Measurements from ENCODE around the gene NEK7. TPM values are rescaled to one million over a fixed set of nuclear protein-coding genes. Genes with fewer than 3 reads are reported as not detected.

NEK7 gene
- total and polyA plus RNA-seq, 2 of the 8 experiments (the other 6 are each of a cell fraction or from before 2014, with no cell fraction given): 5.1 to 10.0 TPM

GRCh38 chr1:198241553-198241952 is 84.8 kb downstream of the NEK7 start:
- H3K23ac ChIP-seq (ENCODE audit: insufficient read length): no peak overlapping the region
- no peak overlapping the region for H3K56ac ChIP-seq (replicated peaks; ENCODE audit: insufficient read length, low read depth, low read length)
- no peak overlapping the region for H3K18ac ChIP-seq (ENCODE audit: extremely low read depth, low read length)
- no peak overlapping the region for H2AFZ ChIP-seq (ENCODE audit: low read length)
- H3K23me2 ChIP-seq (ENCODE audit: low read depth, low read length): no peaks in the 10 kb centered on the region
- no peak overlapping the region for H2BK20ac ChIP-seq (ENCODE audit: low read length)
- ChIA-PET POLR2A (ENCODE audit: partially characterized antibody) (no interaction called here), CTCF (ENCODE audit: partially characterized antibody) (no interaction called here)
- no peak overlapping the region for H3K4me2 ChIP-seq (ENCODE audit: insufficient read depth in 1 of 2, low read depth in 2 of 2, low read length in 2 of 2)
- no peak overlapping the region for H3K4ac ChIP-seq (replicated peaks; ENCODE audit: insufficient read length, low read depth, low read length)
- H3K4me3 ChIP-seq (ENCODE audit: extremely low read depth in 1 of 4, insufficient read depth in 2 of 4, low read depth in 3 of 4, low read length in 4 of 4): no peak overlapping the region
- no peak overlapping the region for H2BK15ac ChIP-seq (ENCODE audit: low read length)
- peaks cover 0 to 5% (median 0%) of the 10 kb centered on the region in 4 experiments; a peak in 1 of 7 replicates for H3K4me1 ChIP-seq (replicated peaks in 1 of 4; ENCODE audit: control insufficient read depth in 3 of 4, insufficient read depth in 4 of 4, low read length in 3 of 4)
- H3K79me2 ChIP-seq (ENCODE audit: control insufficient read depth in 1 of 2, insufficient read depth in 2 of 2, low read length in 2 of 2): no peaks in the 10 kb centered on the region
- no peak overlapping the region for H2BK12ac ChIP-seq (ENCODE audit: low read depth, low read length)
- no peak overlapping the region for H3K14ac ChIP-seq (ENCODE audit: insufficient read length)
- no peak overlapping the region for H2AK5ac ChIP-seq (ENCODE audit: low read depth, low read length)
- no peak overlapping the region for H2BK120ac ChIP-seq (replicated peaks; ENCODE audit: low read depth, low read length)
- H3K27me3 ChIP-seq (replicated peaks in 1 of 4; ENCODE audit: control insufficient read depth in 3 of 4, extremely low read depth in 1 of 4, insufficient read depth in 3 of 4, low read length in 3 of 4): no peaks in the 10 kb centered on the region
- no peak overlapping the region for H4K8ac ChIP-seq (ENCODE audit: extremely low read depth, insufficient read depth, low read length)
- DNase-seq (ENCODE audit: low read depth in 1 of 2, low spot score in 2 of 2): no peak
- TF ChIP-seq KDM1A (IDR thresholded peaks at IDR 0.05; ENCODE audit: borderline replicate concordance, low read length) (no peak), POLR2AphosphoS5 (IDR thresholded peaks at IDR 0.05; ENCODE audit: low read depth, low read length) (no peak), BACH1 (IDR thresholded peaks at IDR 0.05; ENCODE audit: low read length) (no peak), SIRT6 (IDR thresholded peaks at IDR 0.05; ENCODE audit: low read length) (no peak), RBBP5 (IDR thresholded peaks at IDR 0.05; ENCODE audit: borderline replicate concordance, low read depth, low read length) (no peak), SUZ12 (IDR thresholded peaks at IDR 0.05; ENCODE audit: low read length) (no peak), JUND (IDR thresholded peaks at IDR 0.05; ENCODE audit: low read length) (no peak), EP300 (IDR thresholded peaks at IDR 0.05; ENCODE audit: borderline replicate concordance in 1 of 2, low read depth in 2 of 2, low read length in 2 of 2) (no peak), GTF2F1 (IDR thresholded peaks at IDR 0.05; ENCODE audit: borderline replicate concordance, low read depth, low read length) (no peak)
- peaks cover 0 to 2% of the 10 kb centered on the region in 2 experiments for H4K20me1 ChIP-seq (replicated peaks in 1 of 2; ENCODE audit: control insufficient read depth in 1 of 2, insufficient read depth in 2 of 2, low read length in 2 of 2)
- no peaks in the 10 kb centered on the region for H3K79me1 ChIP-seq (ENCODE audit: low read depth, low read length)
- no peak overlapping the region for H2BK5ac ChIP-seq (ENCODE audit: low read depth, low read length)
- H4K5ac ChIP-seq (ENCODE audit: insufficient read length, low read depth, low read length): no peak overlapping the region
- H3K9ac ChIP-seq (replicated peaks in 1 of 4; ENCODE audit: extremely low read depth in 1 of 4, low read depth in 3 of 4, low read length in 3 of 4): no peak overlapping the region
- WGBS, 2 experiments (ENCODE audit: extremely low coverage in 1 of 2, insufficient coverage in 1 of 2, insufficient read length in 1 of 2, insufficient replicate concordance in 2 of 2, low coverage in 1 of 2, low lambda C conversion rate in 2 of 2, missing lambda C conversion rate in 1 of 2): 75% methylated on average over 2 of the region's 2 CpGs; no CpG with 5 or more reads in 1 of the 2 experiments
- no peak overlapping the region for H4K91ac ChIP-seq (replicated peaks; ENCODE audit: insufficient read length, low read length)
- no peak for FAIRE-seq
- no peak overlapping the region for H3K27ac ChIP-seq (ENCODE audit: low read depth, low read length)
- no peaks in the 10 kb centered on the region for H3K36me3 ChIP-seq (ENCODE audit: control insufficient read depth in 2 of 4, insufficient read depth in 4 of 4, low read length in 3 of 4)
- H3K9me3 ChIP-seq (ENCODE audit: insufficient read depth in 2 of 2, low read depth in 1 of 2, low read length in 1 of 2): peaks cover 0 to under 1% of the 10 kb centered on the region in 2 experiments; a peak in 1 of 4 replicates

Data from H1 (cell line).